HCT116 (cell line): ENCODE measurements around the gene CEBPA. TPM values are rescaled to one million over a fixed set of nuclear protein-coding genes. Genes with fewer than 3 reads are reported as not detected.

Source experiments
- ATAC-seq: fragments of 200-7000 bp; cut with Tn5 transposase; 2 replicates; pipeline ENCODE4 v1.9.1; 2020; ENCODE audit warnings: mild to moderate bottlenecking, moderate library complexity
- BruUV-seq: library from RNA; stranded (reverse); fragments of 400-500 nt; replicated peaks from 2 replicates; lab custom pipeline; 2021; lab: Mats Ljungman, UMichigan
- CTCF ChIA-PET: fragments of 300-600 bp; sonication (Branson Sonifier 250); formaldehyde crosslinking; loops from one replicate; lab custom pipeline; 2021; ENCODE audit warnings: antibody characterized with exemption; lab: Charles Lee
- POLR2A ChIA-PET: fragments of 300-600, 350-600 bp; sonication (Branson Sonifier 250); formaldehyde crosslinking; loops from one replicate; lab custom pipeline; 2021; ENCODE audit warnings: antibody characterized with exemption; lab: Charles Lee
- RAD21 ChIA-PET, 2 experiments: fragments of 300-600 bp; sonication (Branson Sonifier 250); formaldehyde crosslinking; loops; one replicate each; lab custom pipeline; 2023; ENCODE audit warnings: low total read pairs in 2 of 2; ENCODE audit not compliant: uncharacterized antibody in 2 of 2, unreplicated experiment in 2 of 2, low non-redundant PET in 1 of 2; lab: Charles Lee
- DNase-seq: peaks from one replicate; pipeline ENCODE4 v3.0.0-alpha.2; 2010; ENCODE audit warnings: low read depth, low spot score
- H2AFZ ChIP-seq: fragments of 200-600 bp; shearing (Covaris generic), sonication (generic); 2 replicates; pipeline ENCODE4 v1.6.1; 2017; ENCODE audit warnings: low read depth, mixed run types, mixed read lengths, antibody characterized with exemption, low read length; ENCODE audit not compliant: poor library complexity, severe bottlenecking
- H3K27ac ChIP-seq: 2 replicates; pipeline ENCODE4 v1.5.1; 2012; ENCODE audit warnings: low read depth, low read length
- H3K27me3 ChIP-seq: fragments of 200-600 bp; sonication (generic); 2 replicates; pipeline ENCODE4 v1.6.1; 2016; ENCODE audit warnings: mixed run types, low read length, mixed read lengths; ENCODE audit not compliant: insufficient read depth
- H3K36me3 ChIP-seq, 2 experiments: fragments of 200-500 bp in 1 of 2; fragments of 200-600 bp in 1 of 2; sonication (Bioruptor generic) in 1 of 2; sonication (generic) in 1 of 2; 2 replicates each; pipeline versions ENCODE4 v1.5.1 to v1.6.1; 2014 to 2016; ENCODE audit warnings: low read length in 2 of 2, inconsistent platforms in 1 of 2, mixed read lengths in 1 of 2, mixed run types in 1 of 2; ENCODE audit not compliant: insufficient read depth in 2 of 2, control insufficient read depth in 1 of 2
- H3K4me1 ChIP-seq, 2 experiments: fragments of 200-600 bp in 1 of 2; sonication (generic) in 1 of 2; 2 replicates each; pipeline versions ENCODE4 v1.5.1 to v1.6.1; 2012 to 2017; ENCODE audit warnings: low read length in 2 of 2, inconsistent platforms in 1 of 2, mild to moderate bottlenecking in 1 of 2, mixed read lengths in 1 of 2, mixed run types in 1 of 2, moderate library complexity in 1 of 2; ENCODE audit not compliant: insufficient read depth in 2 of 2, control insufficient read depth in 1 of 2
- H3K4me2 ChIP-seq: fragments of 200-600 bp; sonication (generic); 2 replicates; pipeline ENCODE4 v1.6.1; 2017; ENCODE audit warnings: mixed run types, low read length, mixed read lengths
- H3K4me3 ChIP-seq, 2 experiments: fragments of 200-600 bp in 1 of 2; sonication (generic) in 1 of 2; replicated peaks in 1 of 2; 2 replicates each; pipeline ENCODE4 v1.5.1; 2011 to 2016; ENCODE audit warnings: low read length in 2 of 2, control low read depth in 1 of 2, low read depth in 1 of 2, mild to moderate bottlenecking in 1 of 2, mixed read lengths in 1 of 2, mixed run types in 1 of 2
- H3K79me2 ChIP-seq: fragments of 200-600 bp; sonication (generic); 2 replicates; pipeline ENCODE4 v1.6.1; 2017; ENCODE audit warnings: mild to moderate bottlenecking, mixed run types, low read length, moderate library complexity, mixed read lengths; ENCODE audit not compliant: insufficient read depth
- H3K9ac ChIP-seq: fragments of 200-600 bp; sonication (generic); 2 replicates; pipeline ENCODE4 v1.6.1; 2016; ENCODE audit warnings: low read length, mixed read lengths
- H3K9me2 ChIP-seq: fragments of 200-600 bp; sonication (generic), shearing (Covaris generic); 2 replicates; pipeline ENCODE4 v1.6.1; 2017; ENCODE audit warnings: mixed run types, mild to moderate bottlenecking, moderate library complexity; ENCODE audit not compliant: insufficient read depth
- H3K9me3 ChIP-seq, 2 experiments: fragments of 200-500 bp in 1 of 2; fragments of 200-600 bp in 1 of 2; sonication (Bioruptor generic) in 1 of 2; sonication (generic) in 1 of 2; 2 replicates each; pipeline ENCODE4 v1.6.1; 2014 to 2017; ENCODE audit warnings: low read length in 2 of 2, mixed read lengths in 2 of 2, inconsistent platforms in 1 of 2, low read depth in 1 of 2, mild to moderate bottlenecking in 1 of 2, mixed run types in 1 of 2, moderate library complexity in 1 of 2; ENCODE audit not compliant: control insufficient read depth in 1 of 2, insufficient read depth in 1 of 2
- H4K20me1 ChIP-seq: fragments of 200-600 bp; sonication (generic), shearing (Covaris generic); 2 replicates; pipeline ENCODE4 v1.6.1; 2017; ENCODE audit warnings: mixed run types, mild to moderate bottlenecking, moderate library complexity; ENCODE audit not compliant: insufficient read depth
- CBX3 ChIP-seq: IDR thresholded peaks from 2 replicates; pipeline ENCODE4 v1.6.1; 2012; ENCODE audit warnings: low read depth
- CEBPB ChIP-seq: IDR thresholded peaks from 2 replicates; pipeline ENCODE4 v1.6.1; 2012; ENCODE audit warnings: low read depth
- EGR1 ChIP-seq: IDR thresholded peaks from 2 replicates; pipeline ENCODE4 v1.6.1; 2012; ENCODE audit warnings: low read depth
- ELF1 ChIP-seq: IDR thresholded peaks from 2 replicates; pipeline ENCODE4 v1.6.1; 2012; ENCODE audit warnings: low read depth, borderline replicate concordance
- EZH2 ChIP-seq: fragments of 200-600 bp; sonication (generic); IDR thresholded peaks from 2 replicates; pipeline ENCODE4 v1.6.1; 2017; ENCODE audit warnings: antibody characterized with exemption, mixed run types
- EZH2phosphoT487 ChIP-seq: fragments of 200-600 bp; IDR thresholded peaks from 2 replicates; pipeline ENCODE4 v1.6.1; 2018; ENCODE audit warnings: antibody characterized with exemption, borderline replicate concordance
- JUND ChIP-seq: IDR thresholded peaks from 2 replicates; pipeline ENCODE4 v1.6.1; 2012
- RAD21 ChIP-seq: IDR thresholded peaks from 2 replicates; pipeline ENCODE4 v1.6.1; 2012; ENCODE audit warnings: low read depth, mild to moderate bottlenecking
- SIN3A ChIP-seq: IDR thresholded peaks from 2 replicates; pipeline ENCODE4 v1.6.1; 2012; ENCODE audit warnings: low read depth
- SP1 ChIP-seq: IDR thresholded peaks from 2 replicates; pipeline ENCODE4 v1.6.1; 2012; ENCODE audit warnings: low read depth
- ZFX ChIP-seq: fragments of 450-650 bp; IDR thresholded peaks from 2 replicates; pipeline ENCODE4 v1.6.1; 2017
- ZNF274 ChIP-seq: fragments of 200-500 bp; sonication (Bioruptor generic); IDR thresholded peaks from 2 replicates; pipeline ENCODE4 v1.6.1; 2014; ENCODE audit warnings: mild to moderate bottlenecking, low read depth, low read length, inconsistent platforms
- intact Hi-C: fragments of 100-400 bp; cut with micrococcal nuclease; formaldehyde crosslinking; loops from 2 replicates; pipeline ENCODE4 v1.10.0; 2022
- total RNA-seq: library from RNA; stranded (reverse); gene quantifications from one replicate; pipeline ENCODE4 v1.2.1, GENCODE V29; 2021; ENCODE audit not compliant: unreplicated experiment
- TF ChIP-seq, protein P1 (sequence below): IDR thresholded peaks from 2 replicates; pipeline ENCODE4 v1.6.1; 2012
- TF ChIP-seq, protein P2 (sequence below), 3 experiments: fragments of 200-600 bp in 1 of 3; sonication (generic) in 1 of 3; IDR thresholded peaks in 2 of 3; conservative IDR thresholded peaks in 1 of 3; 2 replicates each; pipeline ENCODE4 v1.5.1; 2012 to 2017; ENCODE audit warnings: low read depth in 2 of 3, low read length in 2 of 3, antibody characterized with exemption in 1 of 3, borderline replicate concordance in 1 of 3, control low read depth in 1 of 3, mild to moderate bottlenecking in 1 of 3, mixed read lengths in 1 of 3, mixed run types in 1 of 3, moderate library complexity in 1 of 3; ENCODE audit not compliant: insufficient read depth in 1 of 3
- TF ChIP-seq, protein P3 (sequence below): IDR thresholded peaks from 2 replicates; pipeline ENCODE4 v1.6.1; 2011; ENCODE audit warnings: mild to moderate bottlenecking, low read length, moderate library complexity; ENCODE audit not compliant: insufficient replicate concordance; ENCODE audit errors: extremely low read depth

The CEBPA gene
- total RNA-seq, 1 experiment from 2014 or later, result 7.0 TPM

DNA sequence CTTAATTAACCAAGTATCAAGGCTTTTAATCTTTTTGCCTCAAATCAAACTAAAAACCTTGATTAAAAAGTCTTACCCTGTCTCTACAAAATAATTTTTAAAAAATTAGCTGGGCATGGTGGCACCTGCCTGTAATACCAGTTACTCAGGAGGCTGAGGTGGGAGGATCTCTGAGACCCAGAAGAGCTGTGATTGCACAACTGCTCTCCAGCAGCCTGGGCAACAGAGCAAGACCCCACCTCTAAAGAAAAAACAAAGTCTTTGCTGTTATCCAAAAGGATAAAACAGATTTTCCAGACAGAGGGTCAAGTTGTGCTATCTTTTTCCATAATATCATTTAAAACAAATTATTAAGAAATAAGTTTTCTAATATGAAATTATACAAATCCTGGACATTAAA is 44.3 kb upstream of the CEBPA start:
- no peak for ATAC-seq
- CTCF ChIA-PET, result no interaction called here
- no TSS peak for BruUV-seq

DNA sequence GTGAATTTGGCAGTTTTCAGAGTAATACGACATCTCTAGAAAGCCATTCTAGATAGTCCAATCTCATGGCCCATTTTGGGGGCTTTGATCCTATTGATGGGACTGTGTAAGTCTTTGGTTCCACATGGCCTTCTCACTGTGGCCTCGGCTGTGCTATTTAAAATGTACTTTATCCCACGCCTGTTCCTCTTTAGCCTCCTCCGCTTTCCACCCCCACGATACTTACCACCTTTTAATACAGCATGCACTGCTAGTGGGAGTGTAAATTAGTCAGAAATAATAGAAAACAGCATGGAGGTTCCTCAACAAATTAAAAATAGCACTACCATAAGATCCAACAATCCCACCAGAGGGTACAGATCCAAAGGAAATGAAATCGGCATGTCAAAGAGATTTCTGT is 42.8 kb upstream of the CEBPA start:
- ATAC-seq, result no peak
- CTCF ChIA-PET, result no interaction called here
- TF ChIP-seq ZNF274 (no peak), ZFX (no peak), CEBPB (no peak), RAD21 (no peak), ELF1 (no peak), EZH2phosphoT487 (no peak), SP1 (no peak), CBX3 (no peak), EZH2 (no peak), SIN3A (no peak), EGR1 (no peak)
- TF ChIP-seq, protein P1, sequence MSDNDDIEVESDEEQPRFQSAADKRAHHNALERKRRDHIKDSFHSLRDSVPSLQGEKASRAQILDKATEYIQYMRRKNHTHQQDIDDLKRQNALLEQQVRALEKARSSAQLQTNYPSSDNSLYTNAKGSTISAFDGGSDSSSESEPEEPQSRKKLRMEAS, result no peak
- TF ChIP-seq, protein P2, sequence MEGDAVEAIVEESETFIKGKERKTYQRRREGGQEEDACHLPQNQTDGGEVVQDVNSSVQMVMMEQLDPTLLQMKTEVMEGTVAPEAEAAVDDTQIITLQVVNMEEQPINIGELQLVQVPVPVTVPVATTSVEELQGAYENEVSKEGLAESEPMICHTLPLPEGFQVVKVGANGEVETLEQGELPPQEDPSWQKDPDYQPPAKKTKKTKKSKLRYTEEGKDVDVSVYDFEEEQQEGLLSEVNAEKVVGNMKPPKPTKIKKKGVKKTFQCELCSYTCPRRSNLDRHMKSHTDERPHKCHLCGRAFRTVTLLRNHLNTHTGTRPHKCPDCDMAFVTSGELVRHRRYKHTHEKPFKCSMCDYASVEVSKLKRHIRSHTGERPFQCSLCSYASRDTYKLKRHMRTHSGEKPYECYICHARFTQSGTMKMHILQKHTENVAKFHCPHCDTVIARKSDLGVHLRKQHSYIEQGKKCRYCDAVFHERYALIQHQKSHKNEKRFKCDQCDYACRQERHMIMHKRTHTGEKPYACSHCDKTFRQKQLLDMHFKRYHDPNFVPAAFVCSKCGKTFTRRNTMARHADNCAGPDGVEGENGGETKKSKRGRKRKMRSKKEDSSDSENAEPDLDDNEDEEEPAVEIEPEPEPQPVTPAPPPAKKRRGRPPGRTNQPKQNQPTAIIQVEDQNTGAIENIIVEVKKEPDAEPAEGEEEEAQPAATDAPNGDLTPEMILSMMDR (IDR thresholded peaks at IDR 0.05 in 2 of 3, conservative IDR thresholded peaks at IDR 0.05 in 1 of 3; ENCODE audit: borderline replicate concordance in 1 of 3, insufficient read depth in 1 of 3, low read depth in 2 of 3, low read length in 2 of 3), result no peak
- TF ChIP-seq, protein P3, sequence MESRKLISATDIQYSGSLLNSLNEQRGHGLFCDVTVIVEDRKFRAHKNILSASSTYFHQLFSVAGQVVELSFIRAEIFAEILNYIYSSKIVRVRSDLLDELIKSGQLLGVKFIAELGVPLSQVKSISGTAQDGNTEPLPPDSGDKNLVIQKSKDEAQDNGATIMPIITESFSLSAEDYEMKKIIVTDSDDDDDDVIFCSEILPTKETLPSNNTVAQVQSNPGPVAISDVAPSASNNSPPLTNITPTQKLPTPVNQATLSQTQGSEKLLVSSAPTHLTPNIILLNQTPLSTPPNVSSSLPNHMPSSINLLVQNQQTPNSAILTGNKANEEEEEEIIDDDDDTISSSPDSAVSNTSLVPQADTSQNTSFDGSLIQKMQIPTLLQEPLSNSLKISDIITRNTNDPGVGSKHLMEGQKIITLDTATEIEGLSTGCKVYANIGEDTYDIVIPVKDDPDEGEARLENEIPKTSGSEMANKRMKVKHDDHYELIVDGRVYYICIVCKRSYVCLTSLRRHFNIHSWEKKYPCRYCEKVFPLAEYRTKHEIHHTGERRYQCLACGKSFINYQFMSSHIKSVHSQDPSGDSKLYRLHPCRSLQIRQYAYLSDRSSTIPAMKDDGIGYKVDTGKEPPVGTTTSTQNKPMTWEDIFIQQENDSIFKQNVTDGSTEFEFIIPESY, result no peak

More for the DNA sequence above, 44.3 kb upstream of the CEBPA start:
- Histone ChIP-seq H3K9ac (no peak overlapping the region), H3K9me3 (no peaks in the 10 kb centered on the region), H3K79me2 (no peaks in the 10 kb centered on the region), H2AFZ (no peak overlapping the region), H3K4me2 (no peak overlapping the region), H3K27ac (no peak overlapping the region), H3K9me2 (no peaks in the 10 kb centered on the region), H3K36me3 (no peaks in the 10 kb centered on the region), H3K27me3 (peaks cover 16% of the 10 kb centered on the region; the same call in 1 of the 2 replicates), H3K4me3 (no peak overlapping the region), H3K4me1 (no peaks in the 10 kb centered on the region; a peak in 1 of 4 replicates), H4K20me1 (no peaks in the 10 kb centered on the region)
- TF ChIP-seq JUND (no peak), EGR1 (no peak)
- no peak for DNase-seq
- ChIA-PET POLR2A (interaction anchor here (0.7 kb wide), 1 partner anchor 44 kb away, joined by 3 read pairs; no protein-coding TSS in a partner anchor), RAD21 (no interaction called here)
- intact Hi-C loops, result no loop called here

More for the DNA sequence above, 42.8 kb upstream of the CEBPA start:
- no peak overlapping the region for H2AFZ ChIP-seq
- no TSS peak for BruUV-seq
- no peaks in the 10 kb centered on the region for H3K9me2 ChIP-seq
- ChIA-PET POLR2A (no interaction called here), RAD21 (no interaction called here)
- peaks cover 16% of the 10 kb centered on the region; the same call in 1 of the 2 replicates for H3K27me3 ChIP-seq
- H3K4me1 ChIP-seq, result no peaks in the 10 kb centered on the region
- no peaks in the 10 kb centered on the region for H3K9me3 ChIP-seq
- no peaks in the 10 kb centered on the region for H3K79me2 ChIP-seq
- DNase-seq, result no peak
- intact Hi-C loops, result no loop called here
- H3K9ac ChIP-seq, result no peak overlapping the region
- no peak overlapping the region for H3K4me2 ChIP-seq
- no peak overlapping the region for H3K27ac ChIP-seq
- no peak overlapping the region for H3K4me3 ChIP-seq
- no peaks in the 10 kb centered on the region for H4K20me1 ChIP-seq
- no peaks in the 10 kb centered on the region for H3K36me3 ChIP-seq
